Spleen (tissue), 11 donors: ENCODE measurements around the gene B3GNT9. TPM values are rescaled to one million over a fixed set of nuclear protein-coding genes. Genes with fewer than 3 reads are reported as not detected.

Experiments
- DNase-seq: peaks from one replicate; pipeline ENCODE4 v3.0.0-alpha.2; 2020
- H3K27ac ChIP-seq, 8 donors: fragments of 200-600 bp; sonication (generic) in 7 of 8; 1 replicate in 4 of 8; 2 replicates in 4 of 8; pipeline versions ENCODE4 v1.5.0 to v1.8.0; 2016 to 2021; ENCODE audit warnings: inconsistent platforms in 4 of 8, mild to moderate bottlenecking in 4 of 8, moderate library complexity in 1 of 8
- H3K27me3 ChIP-seq, 7 donors: fragments of 200-600 bp; sonication (generic) in 6 of 7; replicated peaks in 1 of 7; 1 replicate in 4 of 7; 2 replicates in 3 of 7; pipeline versions ENCODE4 v1.5.0 to v1.8.0; 2016 to 2021; ENCODE audit warnings: inconsistent platforms in 3 of 7, mild to moderate bottlenecking in 1 of 7
- H3K36me3 ChIP-seq, 6 donors: fragments of 200-600 bp; sonication (generic) in 5 of 6; 1 replicate in 4 of 6; 2 replicates in 2 of 6; pipeline versions ENCODE4 v1.5.0 to v1.8.0; 2016 to 2021; ENCODE audit warnings: inconsistent platforms in 2 of 6
- H3K4me1 ChIP-seq, 6 donors: fragments of 200-600 bp; sonication (generic) in 5 of 6; 1 replicate in 3 of 6; 2 replicates in 3 of 6; pipeline versions ENCODE4 v1.5.0 to v1.8.0; 2016 to 2021; ENCODE audit warnings: inconsistent platforms in 3 of 6
- H3K4me3 ChIP-seq, 8 donors: fragments of 200-600 bp; sonication (generic) in 7 of 8; 1 replicate in 4 of 8; 2 replicates in 4 of 8; pipeline versions ENCODE4 v1.5.0 to v1.8.0; 2016 to 2021; ENCODE audit warnings: inconsistent platforms in 4 of 8, mild to moderate bottlenecking in 4 of 8, moderate library complexity in 2 of 8
- H3K9me3 ChIP-seq, 8 donors: fragments of 200-600 bp; sonication (generic) in 7 of 8; 1 replicate in 4 of 8; 2 replicates in 4 of 8; pipeline versions ENCODE4 v1.5.0 to v1.8.0; 2016 to 2021; ENCODE audit warnings: inconsistent platforms in 4 of 8
- POLR2A ChIP-seq, 3 donors: fragments of 450-650 bp; IDR thresholded peaks; one replicate each; pipeline ENCODE4 v1.5.1; 2017; ENCODE audit warnings: antibody characterized with exemption in 3 of 3, mild to moderate bottlenecking in 1 of 3
- POLR2AphosphoS5 ChIP-seq, 3 donors: sonication (generic); formaldehyde crosslinking; IDR thresholded peaks; one replicate each; pipeline ENCODE4 v1.5.1; 2017; ENCODE audit warnings: antibody characterized with exemption in 3 of 3
- WGBS, 5 donors: extraction: QIAGEN DNeasy Blood & Tissue Kit in 3 of 5; methylation state at CpG; one replicate each; pipeline versions ENCODE4 v1.1.5 to v1.1.7; 2013 to 2018; 5-methylcytosine and 5-hydroxymethylcytosine counted together
- intact Hi-C: fragments of 100-400 bp; cut with DNase I; formaldehyde crosslinking; loops from one replicate; pipeline ENCODE4 v1.15.0; 2023; ENCODE audit warnings: low total_unique reads
- polyA plus RNA-seq, 3 donors: library from polyadenylated mRNA; stranded (reverse); fragments of 200-250 nt; gene quantifications; one replicate each; pipeline ENCODE4 v1.2.1, GENCODE V29; 2013
- total RNA-seq, 7 donors: library from RNA; depleted of rRNA in 3 of 7; stranded (reverse); fragments of >200 nt in 3 of 7; fragmentation: NEBNext Ultra II Directional in 4 of 7; extraction: Animal tissue kit (Norgen Biotek cat#: 25700) in 4 of 7; gene quantifications; one replicate each; pipeline versions ENCODE4 v1.1.0 to v1.2.1, GENCODE V29; 2016 to 2021
- TF ChIP-seq, protein P1 (sequence below), 11 experiments: fragments of 200-600 bp in 7 of 11; fragments of 450-650 bp in 4 of 11; sonication (generic) in 4 of 11; IDR thresholded peaks in 8 of 11; conservative IDR thresholded peaks in 3 of 11; 1 replicate in 7 of 11; 2 replicates in 4 of 11; pipeline versions ENCODE4 v1.4.0 to v1.8.0; 2016 to 2021; ENCODE audit warnings: antibody characterized with exemption in 11 of 11, inconsistent platforms in 4 of 11, mild to moderate bottlenecking in 1 of 11
- donor health status: healthy with polysubstance abuse.
- donor health status: DM: no; HTN: no; CAD: no; lungs with moderate emphysema.
- donor health status: DM: no; HTN: no; CAD: no.
- donor health status: Bipolar disorder and iron deficiency.
- donor health status: healthy.
- donor health status: DM: no; HTN: no; CAD: no.
- donor health status: DM: yes; HTN: yes; CAD: no.

Gene B3GNT9
- total and polyA plus RNA-seq, 10 donors = 2.0 to 15.3 (median 7.6) TPM

DNA sequence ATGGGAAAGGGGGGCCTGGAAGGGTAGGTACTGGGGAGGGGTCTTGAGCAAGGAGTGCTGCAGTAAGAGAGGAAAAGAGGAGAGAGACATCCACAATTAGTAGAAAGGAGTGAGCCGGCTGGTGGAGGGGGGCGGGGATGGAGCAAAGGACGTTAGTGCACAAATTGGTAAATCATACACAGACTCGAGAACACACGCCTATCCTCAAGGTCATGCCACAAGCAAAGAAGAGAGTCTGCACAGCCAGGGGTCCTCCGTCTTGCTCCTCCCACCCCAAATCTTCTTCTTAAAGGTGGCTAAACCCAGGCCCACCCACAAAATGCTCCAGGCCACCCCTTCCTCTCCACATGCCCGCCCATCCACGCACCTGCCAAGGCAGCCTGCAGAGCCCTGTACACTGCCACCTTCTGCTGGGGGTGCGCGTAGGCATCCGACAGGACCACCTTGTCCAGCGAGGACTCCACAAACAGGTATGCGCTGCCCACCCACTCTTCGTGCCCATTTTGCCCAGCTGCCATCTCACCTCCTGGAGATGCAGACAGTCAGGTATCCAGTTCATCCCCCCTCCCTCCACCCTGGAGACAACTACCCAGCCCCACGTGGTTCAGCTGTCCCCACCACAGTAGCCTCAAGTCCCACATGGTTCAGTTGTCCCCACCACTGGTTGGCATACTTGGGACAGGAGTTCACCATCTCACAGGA lies 5.5 kb upstream of the B3GNT9 start:
- Histone ChIP-seq H3K36me3 (peaks cover 0 to 7% (median 0%) of the 10 kb centered on the region in 6 donors), H3K27ac (peak overlapping the region in 2 of 8 donors; percentile 2 to 96), H3K4me3 (no peak overlapping the region), H3K27me3 (peaks cover 0 to 25% (median 3%) of the 10 kb centered on the region in 7 donors), H3K4me1 (peaks cover 27 to 79% (median 54%) of the 10 kb centered on the region in 6 donors), H3K9me3 (no peaks in the 10 kb centered on the region)
- peak; percentile 78 for DNase-seq
- intact Hi-C loops = no loop called here
- WGBS, 5 donors = 71 to 86% (median 77%) methylated on average over 14 to 15 of the region's 15 CpGs
- TF ChIP-seq POLR2A (IDR thresholded peaks at IDR 0.05) (no peak), POLR2AphosphoS5 (IDR thresholded peaks at IDR 0.05) (no peak)
- TF ChIP-seq, protein P1, sequence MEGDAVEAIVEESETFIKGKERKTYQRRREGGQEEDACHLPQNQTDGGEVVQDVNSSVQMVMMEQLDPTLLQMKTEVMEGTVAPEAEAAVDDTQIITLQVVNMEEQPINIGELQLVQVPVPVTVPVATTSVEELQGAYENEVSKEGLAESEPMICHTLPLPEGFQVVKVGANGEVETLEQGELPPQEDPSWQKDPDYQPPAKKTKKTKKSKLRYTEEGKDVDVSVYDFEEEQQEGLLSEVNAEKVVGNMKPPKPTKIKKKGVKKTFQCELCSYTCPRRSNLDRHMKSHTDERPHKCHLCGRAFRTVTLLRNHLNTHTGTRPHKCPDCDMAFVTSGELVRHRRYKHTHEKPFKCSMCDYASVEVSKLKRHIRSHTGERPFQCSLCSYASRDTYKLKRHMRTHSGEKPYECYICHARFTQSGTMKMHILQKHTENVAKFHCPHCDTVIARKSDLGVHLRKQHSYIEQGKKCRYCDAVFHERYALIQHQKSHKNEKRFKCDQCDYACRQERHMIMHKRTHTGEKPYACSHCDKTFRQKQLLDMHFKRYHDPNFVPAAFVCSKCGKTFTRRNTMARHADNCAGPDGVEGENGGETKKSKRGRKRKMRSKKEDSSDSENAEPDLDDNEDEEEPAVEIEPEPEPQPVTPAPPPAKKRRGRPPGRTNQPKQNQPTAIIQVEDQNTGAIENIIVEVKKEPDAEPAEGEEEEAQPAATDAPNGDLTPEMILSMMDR (IDR thresholded peaks at IDR 0.05 in 8 of 11, conservative IDR thresholded peaks at IDR 0.05 in 3 of 11) = no peak

DNA sequence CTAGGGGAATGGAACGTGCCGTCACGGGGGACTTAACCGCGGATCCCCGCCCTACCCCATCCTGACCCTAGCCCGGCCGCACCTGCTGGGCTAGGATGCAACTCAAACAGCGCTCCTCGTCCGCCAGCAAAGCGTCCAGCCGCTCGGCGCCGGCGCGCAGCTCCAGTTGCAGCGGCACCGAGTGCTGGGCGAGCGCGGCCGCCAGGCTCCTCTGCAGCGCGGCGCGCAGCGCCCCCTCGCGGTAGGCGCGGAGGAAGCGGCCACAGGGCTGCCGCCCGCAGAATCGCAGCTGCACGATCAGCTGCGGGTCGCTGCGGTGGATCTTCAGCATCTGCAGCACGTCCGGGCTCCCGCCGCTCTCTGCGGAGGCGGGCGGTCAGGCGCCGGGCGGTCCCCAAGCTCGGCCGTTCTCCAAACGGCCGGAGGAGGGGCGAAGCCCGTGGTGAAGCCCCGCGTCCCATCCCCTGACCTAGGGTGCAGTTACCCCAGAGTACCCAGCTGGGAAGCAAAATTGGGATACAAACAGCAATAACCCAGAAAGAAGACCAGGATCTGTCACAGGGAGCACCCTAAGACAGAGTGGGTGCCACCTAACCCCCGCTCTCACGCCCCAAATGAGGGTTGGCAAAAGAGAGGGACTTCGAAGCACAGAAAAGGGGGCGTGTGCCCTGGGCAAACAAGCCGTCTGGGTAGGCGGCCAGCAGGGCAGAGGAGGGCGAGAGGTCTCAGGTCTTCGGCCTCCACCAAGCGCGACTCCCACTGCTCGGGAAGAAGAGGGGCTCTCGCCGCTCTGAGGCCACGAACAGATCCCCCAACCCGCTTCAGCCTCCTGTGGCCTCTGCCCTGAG lies 4.7 kb upstream of the B3GNT9 start:
- peaks cover 0 to 27% (median 8%) of the 10 kb centered on the region in 7 donors for H3K27me3 ChIP-seq
- intact Hi-C loops = no loop called here
- H3K36me3 ChIP-seq = peaks cover 0 to 7% (median 0%) of the 10 kb centered on the region in 6 donors
- no peaks in the 10 kb centered on the region for H3K9me3 ChIP-seq
- H3K4me1 ChIP-seq = peaks cover 24 to 79% (median 54%) of the 10 kb centered on the region in 6 donors
- peak overlapping the region in 6 of 8 donors; percentile 1 to 59 (median 17) for H3K4me3 ChIP-seq
- 15 to 74% (median 18%) methylated on average over 15 to 74 of the region's 74 CpGs for WGBS, 5 donors
- no peak overlapping the region for H3K27ac ChIP-seq
- TF ChIP-seq, protein P1 (IDR thresholded peaks at IDR 0.05 in 8 of 11, conservative IDR thresholded peaks at IDR 0.05 in 3 of 11) = peak; percentile 44 to 99 (median 97)
- TF ChIP-seq POLR2A (IDR thresholded peaks at IDR 0.05) = no peak
- TF ChIP-seq POLR2AphosphoS5 (IDR thresholded peaks at IDR 0.05) = peak; percentile 35 to 77 (median 67)
- DNase-seq = peak; percentile 96

DNA sequence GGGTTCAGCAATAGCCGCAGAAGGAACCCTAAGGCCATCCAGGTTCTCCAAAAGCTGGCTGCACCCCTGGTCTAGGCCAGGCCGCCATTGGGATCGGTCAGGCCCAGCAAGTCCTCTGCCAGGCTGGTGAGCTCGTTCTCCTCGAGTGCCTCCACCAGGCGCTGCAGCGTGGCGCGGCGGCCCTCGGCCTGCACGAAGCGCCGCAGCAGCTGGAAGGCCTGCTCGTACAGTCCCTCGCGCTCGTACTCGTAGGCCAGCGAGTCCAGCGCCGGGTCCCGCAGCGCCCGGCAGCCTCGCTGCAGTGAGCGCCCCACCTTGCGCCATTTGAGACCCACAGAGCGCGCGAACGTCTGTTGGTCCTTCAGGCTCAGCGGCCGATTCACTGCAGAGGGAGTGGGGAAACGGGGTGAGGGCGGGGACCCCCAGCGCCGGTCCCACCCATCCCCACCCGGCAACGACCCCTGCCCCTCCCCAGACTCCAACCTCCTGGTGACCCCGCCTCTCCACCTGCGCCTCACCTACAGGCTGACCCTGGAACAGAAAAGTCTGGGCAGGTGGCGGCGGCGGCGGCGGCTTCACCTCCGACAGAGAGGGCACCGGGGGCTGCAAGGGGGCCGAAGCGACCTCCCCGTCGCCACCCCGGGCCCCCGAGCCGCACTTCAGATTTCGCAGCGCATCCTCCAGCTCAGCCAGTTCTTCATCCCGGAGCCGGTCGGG lies 3.9 kb upstream of the B3GNT9 start:
- no peaks in the 10 kb centered on the region for H3K9me3 ChIP-seq
- H3K4me3 ChIP-seq = peak overlapping the region in 6 of 8 donors; percentile 1 to 59 (median 17)
- H3K36me3 ChIP-seq = peaks cover 0 to 7% (median 0%) of the 10 kb centered on the region in 6 donors
- H3K27ac ChIP-seq = no peak overlapping the region
- TF ChIP-seq, protein P1 (IDR thresholded peaks at IDR 0.05 in 8 of 11, conservative IDR thresholded peaks at IDR 0.05 in 3 of 11) = no peak
- TF ChIP-seq POLR2AphosphoS5 (IDR thresholded peaks at IDR 0.05) = peak in 2 of 3 donors; percentile 7 to 19
- TF ChIP-seq POLR2A (IDR thresholded peaks at IDR 0.05) = no peak
- DNase-seq = peak; percentile 75
- WGBS, 5 donors = 37 to 75% (median 42%) methylated on average over 12 to 61 of the region's 61 CpGs
- H3K27me3 ChIP-seq = peaks cover 0 to 35% (median 16%) of the 10 kb centered on the region in 7 donors
- intact Hi-C loops = loop anchor here (5.0 kb wide), 1 partner anchor 177 kb away; no protein-coding TSS in a partner anchor
- peaks cover 28 to 80% (median 58%) of the 10 kb centered on the region in 6 donors for H3K4me1 ChIP-seq
